ENCODE data around the gene DDA1. TPM values are rescaled to one million over a fixed set of nuclear protein-coding genes. Genes with fewer than 3 reads are reported as not detected.

The DDA1 gene
- total and polyA plus RNA-seq, 2 of the 13 experiments (the other 11 are each of a cell fraction or from before 2014, with no cell fraction given): 24.5 to 26.0 TPM

DNA sequence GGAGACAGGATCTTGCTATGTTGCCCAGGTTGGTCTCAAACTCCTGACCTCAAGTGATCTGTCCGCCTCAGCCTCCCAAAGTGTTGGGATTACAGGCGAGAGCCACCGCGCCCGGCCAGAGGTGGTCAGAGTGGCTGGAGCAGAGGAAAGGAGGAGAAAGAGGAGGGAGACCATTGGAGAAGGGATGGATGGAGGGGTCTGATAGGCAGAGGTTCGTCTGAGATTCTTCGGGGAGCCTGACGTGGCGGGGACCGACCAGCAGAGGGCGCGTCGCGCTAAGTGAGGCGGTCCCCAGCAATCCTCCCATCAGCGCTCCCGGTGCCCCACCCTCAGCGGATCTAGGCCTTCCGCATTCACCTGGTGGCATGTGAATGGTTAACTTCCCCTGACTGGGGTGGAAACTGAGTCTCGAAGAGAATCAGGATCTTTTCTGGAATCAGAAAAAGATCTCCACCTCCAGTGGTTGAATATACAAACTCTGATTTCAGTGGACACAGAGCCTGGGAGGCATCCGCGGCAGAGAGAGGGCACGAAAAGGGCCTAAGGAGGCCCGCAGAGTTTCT, 36.8 kb downstream of the DDA1 start (continued):
- TF ChIP-seq, protein P1, sequence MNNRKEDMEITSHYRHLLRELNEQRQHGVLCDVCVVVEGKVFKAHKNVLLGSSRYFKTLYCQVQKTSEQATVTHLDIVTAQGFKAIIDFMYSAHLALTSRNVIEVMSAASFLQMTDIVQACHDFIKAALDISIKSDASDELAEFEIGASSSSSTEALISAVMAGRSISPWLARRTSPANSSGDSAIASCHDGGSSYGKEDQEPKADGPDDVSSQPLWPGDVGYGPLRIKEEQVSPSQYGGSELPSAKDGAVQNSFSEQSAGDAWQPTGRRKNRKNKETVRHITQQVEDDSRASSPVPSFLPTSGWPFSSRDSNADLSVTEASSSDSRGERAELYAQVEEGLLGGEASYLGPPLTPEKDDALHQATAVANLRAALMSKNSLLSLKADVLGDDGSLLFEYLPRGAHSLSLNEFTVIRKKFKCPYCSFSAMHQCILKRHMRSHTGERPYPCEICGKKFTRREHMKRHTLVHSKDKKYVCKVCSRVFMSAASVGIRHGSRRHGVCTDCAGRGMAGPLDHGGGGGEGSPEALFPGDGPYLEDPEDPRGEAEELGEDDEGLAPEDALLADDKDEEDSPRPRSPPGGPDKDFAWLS (CRISPR knock-in tag; IDR thresholded peaks at IDR 0.05; ENCODE audit: borderline replicate concordance): no peak
- TF ChIP-seq SIX4 (CRISPR knock-in tag; IDR thresholded peaks at IDR 0.05): no peak
- peak; percentile 45; the same call in 1 of the 2 replicates for TF ChIP-seq ZNF124 (CRISPR knock-in tag; IDR thresholded peaks at IDR 0.05)
- TF ChIP-seq GABPA (IDR thresholded peaks at IDR 0.05; ENCODE audit: low read depth, low read length): no peak
- TF ChIP-seq GABPA (CRISPR knock-in tag; IDR thresholded peaks at IDR 0.05; ENCODE audit: low read depth): 0 out of 2 replicates have a peak, but pooled peaks have one; percentile 21
- TF ChIP-seq TCF7L2 (IDR thresholded peaks at IDR 0.05; ENCODE audit: low read depth, low read length): no peak
- no peak for TF ChIP-seq ZEB1 (IDR thresholded peaks at IDR 0.05; ENCODE audit: insufficient replicate concordance, low read depth)
- TF ChIP-seq, protein P2, sequence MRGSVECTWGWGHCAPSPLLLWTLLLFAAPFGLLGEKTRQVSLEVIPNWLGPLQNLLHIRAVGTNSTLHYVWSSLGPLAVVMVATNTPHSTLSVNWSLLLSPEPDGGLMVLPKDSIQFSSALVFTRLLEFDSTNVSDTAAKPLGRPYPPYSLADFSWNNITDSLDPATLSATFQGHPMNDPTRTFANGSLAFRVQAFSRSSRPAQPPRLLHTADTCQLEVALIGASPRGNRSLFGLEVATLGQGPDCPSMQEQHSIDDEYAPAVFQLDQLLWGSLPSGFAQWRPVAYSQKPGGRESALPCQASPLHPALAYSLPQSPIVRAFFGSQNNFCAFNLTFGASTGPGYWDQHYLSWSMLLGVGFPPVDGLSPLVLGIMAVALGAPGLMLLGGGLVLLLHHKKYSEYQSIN (CRISPR knock-in tag; IDR thresholded peaks at IDR 0.05; ENCODE audit: borderline replicate concordance): no peak
- TF ChIP-seq KDM4B (CRISPR knock-in tag; IDR thresholded peaks at IDR 0.05): no peak
- no peak for TF ChIP-seq MED8 (CRISPR knock-in tag; IDR thresholded peaks at IDR 0.05; ENCODE audit: insufficient replicate concordance)
- no peak for TF ChIP-seq ATM (IDR thresholded peaks at IDR 0.05; ENCODE audit: borderline replicate concordance)
- TF ChIP-seq NBN (conservative IDR thresholded peaks at IDR 0.05): no peak
- no peak for TF ChIP-seq ZFP1 (CRISPR knock-in tag; IDR thresholded peaks at IDR 0.05)
- no peak for TF ChIP-seq PHF8 (CRISPR knock-in tag; IDR thresholded peaks at IDR 0.05)
- no peak for TF ChIP-seq POGZ (CRISPR knock-in tag; IDR thresholded peaks at IDR 0.05)
- TF ChIP-seq, protein P3, sequence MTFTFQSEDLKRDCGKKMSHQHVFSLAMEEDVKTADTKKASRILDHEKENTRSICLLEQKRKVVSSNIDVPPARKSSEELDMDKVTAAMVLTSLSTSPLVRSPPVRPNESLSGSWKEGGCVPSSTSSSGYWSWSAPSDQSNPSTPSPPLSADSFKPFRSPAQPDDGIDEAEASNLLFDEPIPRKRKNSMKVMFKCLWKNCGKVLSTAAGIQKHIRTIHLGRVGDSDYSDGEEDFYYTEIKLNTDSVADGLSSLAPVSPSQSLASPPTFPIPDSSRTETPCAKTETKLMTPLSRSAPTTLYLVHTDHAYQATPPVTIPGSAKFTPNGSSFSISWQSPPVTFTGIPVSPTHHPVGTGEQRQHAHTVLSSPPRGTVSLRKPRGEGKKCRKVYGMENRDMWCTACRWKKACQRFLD (CRISPR knock-in tag; IDR thresholded peaks at IDR 0.05; ENCODE audit: borderline replicate concordance): no peak
- no peak for TF ChIP-seq ATRX (CRISPR knock-in tag; IDR thresholded peaks at IDR 0.05; ENCODE audit: borderline replicate concordance)
- no peak for TF ChIP-seq ZNF546 (CRISPR knock-in tag; conservative IDR thresholded peaks at IDR 0.05)
- TF ChIP-seq ZNF562 (CRISPR knock-in tag; IDR thresholded peaks at IDR 0.05; ENCODE audit: borderline replicate concordance): no peak
- TF ChIP-seq ZSCAN25 (CRISPR knock-in tag; IDR thresholded peaks at IDR 0.05): no peak
- TF ChIP-seq DPF2 (CRISPR knock-in tag; IDR thresholded peaks at IDR 0.05; ENCODE audit: borderline replicate concordance, low read depth): no peak
